HepG2 (cell line): Measurements from ENCODE around the gene BLOC1S4. TPM values are rescaled to one million over a fixed set of nuclear protein-coding genes. Genes with fewer than 3 reads are reported as not detected.

Experiments used
- ATAC-seq: fragments of 200-7000 bp; cut with Tn5 transposase; 3 replicates; pipeline ENCODE4 v1.9.1; 2020; ENCODE audit warnings: mild to moderate bottlenecking, moderate library complexity
- BruUV-seq: library from RNA; stranded (reverse); fragments of 400-500 nt; replicated peaks from 2 replicates; lab custom pipeline; 2021; lab: Mats Ljungman, UMichigan
- CTCF ChIA-PET: fragments of 300-600 bp; formaldehyde crosslinking; extraction: SDS; loops from one replicate; lab custom pipeline; 2021; ENCODE audit warnings: low total read pairs, inconsistent platforms, low intra/inter-chr PET ratio; lab: Yijun Ruan, JAX
- POLR2A ChIA-PET: fragments of 350-600 bp; sonication (Branson Sonifier 250); formaldehyde crosslinking; loops from one replicate; lab custom pipeline; 2020; ENCODE audit warnings: antibody characterized with exemption, inconsistent platforms; lab: Yijun Ruan, JAX
- DNase-seq: peaks from one replicate; pipeline ENCODE4 v3.0.0-alpha.2; 2015; ENCODE audit warnings: low spot score
- FAIRE-seq: peaks from 3 replicates; lab custom pipeline; 2011; peaks lifted over from hg19 to GRCh38; lab: Jason Lieb, UNC
- H2AFZ ChIP-seq: one replicate; pipeline ENCODE4 v1.6.1; 2011; ENCODE audit warnings: low read length, inconsistent platforms
- H3K27ac ChIP-seq: fragments of 300-600 bp; 3 replicates; pipeline ENCODE4 v1.8.0; 2011; ENCODE audit warnings: mixed run types, mild to moderate bottlenecking, mixed read lengths, low read length, inconsistent platforms; ENCODE audit not compliant: insufficient read depth; ENCODE audit errors: extremely low read length
- H3K27me3 ChIP-seq, 2 experiments: fragments of 200-600 bp in 1 of 2; 2 replicates in 1 of 2; 3 replicates in 1 of 2; pipeline versions ENCODE4 v1.6.0 to v1.8.0; 2011; ENCODE audit warnings: low read length in 2 of 2, mild to moderate bottlenecking in 2 of 2, moderate library complexity in 2 of 2, inconsistent platforms in 1 of 2; ENCODE audit not compliant: insufficient read depth in 2 of 2, control insufficient read depth in 1 of 2
- H3K36me3 ChIP-seq, 2 experiments: fragments of 200-600 bp in 1 of 2; replicated peaks in 1 of 2; 2 replicates in 1 of 2; 3 replicates in 1 of 2; pipeline versions ENCODE4 v1.5.1 to v1.8.0; 2011; ENCODE audit warnings: low read length in 2 of 2, inconsistent platforms in 1 of 2; ENCODE audit not compliant: insufficient read depth in 2 of 2, control insufficient read depth in 1 of 2
- H3K4me1 ChIP-seq: 2 replicates; pipeline ENCODE4 v1.5.1; 2012; ENCODE audit warnings: low read length, inconsistent platforms; ENCODE audit not compliant: insufficient read depth
- H3K4me2 ChIP-seq: 2 replicates; pipeline ENCODE4 v1.6.0; 2011; ENCODE audit warnings: low read depth, low read length, inconsistent platforms
- H3K4me3 ChIP-seq, 3 experiments: fragments of 200-600 bp in 1 of 3; sonication (generic), shearing (Covaris generic) in 1 of 3; replicated peaks in 1 of 3; 2 replicates each; pipeline ENCODE4 v1.5.1; 2011 to 2016; ENCODE audit warnings: low read length in 3 of 3, inconsistent platforms in 2 of 3, low read depth in 2 of 3, mild to moderate bottlenecking in 2 of 3, control low read depth in 1 of 3, mixed read lengths in 1 of 3; ENCODE audit not compliant: insufficient read depth in 1 of 3
- H3K79me2 ChIP-seq: one replicate; pipeline ENCODE4 v1.6.1; 2011; ENCODE audit warnings: low read length, inconsistent platforms; ENCODE audit not compliant: insufficient read depth
- H3K9ac ChIP-seq: 2 replicates; pipeline ENCODE4 v1.6.0; 2011; ENCODE audit warnings: mild to moderate bottlenecking, low read depth, low read length, inconsistent platforms; ENCODE audit not compliant: insufficient read depth
- H3K9me3 ChIP-seq: 2 replicates; pipeline ENCODE4 v1.5.1; 2012; ENCODE audit warnings: mild to moderate bottlenecking, low read length
- H4K20me1 ChIP-seq: 2 replicates; pipeline ENCODE4 v1.6.0; 2011; ENCODE audit warnings: inconsistent platforms, mild to moderate bottlenecking, low read length, moderate library complexity; ENCODE audit not compliant: insufficient read depth
- ARHGAP35 ChIP-seq: sonication (generic); formaldehyde crosslinking; IDR thresholded peaks from 2 replicates; pipeline ENCODE4 v1.9.0; 2022; ENCODE audit warnings: mild to moderate bottlenecking, inconsistent platforms, moderate library complexity, missing genetic modification reagents, borderline replicate concordance
- NR2F6 ChIP-seq, 2 experiments: IDR thresholded peaks; 2 replicates each; pipeline ENCODE4 v1.6.1; 2016; ENCODE audit warnings: antibody characterized with exemption in 1 of 2, mild to moderate bottlenecking in 1 of 2
- RBM39 ChIP-seq: fragments of 200-400 bp; formaldehyde crosslinking; IDR thresholded peaks from one replicate; pipeline ENCODE4 v1.6.1; 2018; ENCODE audit warnings: antibody characterized with exemption, mild to moderate bottlenecking, low read depth, low read length; ENCODE audit not compliant: poor library complexity, severe bottlenecking
- SP1 ChIP-seq, 2 experiments: fragments of 450-650 bp in 1 of 2; sonication (generic) in 1 of 2; formaldehyde crosslinking in 1 of 2; IDR thresholded peaks; 2 replicates each; pipeline versions ENCODE4 v1.4.0 to v1.6.1; 2016 to 2020; ENCODE audit warnings: missing genetic modification reagents in 1 of 2
- SRY ChIP-seq: sonication (generic); formaldehyde crosslinking; IDR thresholded peaks from 2 replicates; pipeline ENCODE4 v1.8.0; 2022; ENCODE audit warnings: mild to moderate bottlenecking, missing genetic modification reagents
- ZBTB33 ChIP-seq: sonication (generic); formaldehyde crosslinking; IDR thresholded peaks from 2 replicates; pipeline ENCODE4 v1.4.0; 2020; ENCODE audit warnings: missing genetic modification reagents
- ZBTB40 ChIP-seq, 2 experiments: fragments of 450-650 bp in 1 of 2; sonication (generic) in 1 of 2; formaldehyde crosslinking in 1 of 2; IDR thresholded peaks; 2 replicates each; pipeline versions ENCODE4 v1.6.1 to v1.8.0; 2016 to 2022; ENCODE audit warnings: antibody characterized with exemption in 1 of 2, mild to moderate bottlenecking in 1 of 2, missing genetic modification reagents in 1 of 2
- ZFP91 ChIP-seq: sonication (generic); formaldehyde crosslinking; IDR thresholded peaks from 2 replicates; pipeline ENCODE4 v1.9.0; 2022; ENCODE audit warnings: missing genetic modification reagents, mild to moderate bottlenecking, borderline replicate concordance
- ZSCAN29 ChIP-seq: sonication (generic); formaldehyde crosslinking; conservative IDR thresholded peaks from 2 replicates; pipeline ENCODE4 v1.4.0; 2020; ENCODE audit warnings: mild to moderate bottlenecking, missing genetic modification reagents
- WGBS: methylation state at CpG from one replicate; pipeline ENCODE4 v1.1.6; 2017; ENCODE audit warnings: low lambda C conversion rate; 5-methylcytosine and 5-hydroxymethylcytosine counted together
- in situ Hi-C: cut with HindIII; loops from 2 replicates; pipeline ENCODE4 v1.10.0; 2017; ENCODE audit warnings: low pct_unique_long_range_greater_than_20kb; ENCODE audit not compliant: extremely low pct_ligation_motif_present
- intact Hi-C: fragments of 100-400 bp; cut with micrococcal nuclease; formaldehyde crosslinking; loops from one replicate; pipeline ENCODE4 v1.10.0; 2022; ENCODE audit not compliant: unreplicated experiment
- polyA plus RNA-seq, 8 experiments: library from polyadenylated mRNA; depleted of rRNA in 3 of 8; stranded (reverse) in 7 of 8; unstranded in 1 of 8; fragments of >200 nt; fragmentation: Illumina TruSeq in 4 of 8; extraction: Trizol in 4 of 8; gene quantifications; 2 replicates each; pipeline versions ENCODE4 v1.2.1 to v1.2.3, GENCODE V29; 2011 to 2016; ENCODE audit warnings: low read depth in 4 of 8, missing spikeins in 1 of 8, mixed read lengths in 1 of 8; ENCODE audit not compliant: insufficient read depth in 1 of 8
- total RNA-seq, 5 experiments: library from RNA; depleted of rRNA; stranded (reverse); fragments of >200 nt; fragmentation: Illumina TruSeq; extraction: Trizol; gene quantifications; 2 replicates each; pipeline ENCODE4 v1.2.3, GENCODE V29; 2016; ENCODE audit warnings: low read depth in 1 of 5

The BLOC1S4 gene
- total and polyA plus RNA-seq, 2 of the 13 experiments (the other 11 are each of a cell fraction or from before 2014, with no cell fraction given) = 15.5 to 20.9 TPM

GRCh38 chr4:6764976-6765620 lies 49.1 kb downstream of the BLOC1S4 start:
- H3K4me2 ChIP-seq = no peak overlapping the region
- FAIRE-seq (no peak), ATAC-seq (no peak), DNase-seq (no peak)
- H3K9ac ChIP-seq = no peak overlapping the region
- H3K79me2 ChIP-seq = no peaks in the 10 kb centered on the region
- in situ Hi-C loops (no loop called here), intact Hi-C loops (loop anchor here (5.0 kb wide), 1 partner anchor 43 kb away; no protein-coding TSS in a partner anchor)
- 65% methylated on average over 11 of the region's 11 CpGs for WGBS
- no peak overlapping the region for H2AFZ ChIP-seq
- ChIA-PET POLR2A (no interaction called here), CTCF (no interaction called here)
- no TSS peak for BruUV-seq
- H3K36me3 ChIP-seq = no peaks in the 10 kb centered on the region
- H3K27me3 ChIP-seq = no peaks in the 10 kb centered on the region
- H3K4me3 ChIP-seq = no peak overlapping the region
- peaks cover 74% of the 10 kb centered on the region for H3K4me1 ChIP-seq
- no peak overlapping the region for H3K27ac ChIP-seq
- H3K9me3 ChIP-seq = no peaks in the 10 kb centered on the region
- H4K20me1 ChIP-seq = no peaks in the 10 kb centered on the region
- TF ChIP-seq ARHGAP35 (no peak), RBM39 (no peak), NR2F6 (IDR thresholded peaks at IDR 0.05) (no peak), NR2F6 (CRISPR knock-in tag; IDR thresholded peaks at IDR 0.05) (no peak), ZSCAN29 (CRISPR knock-in tag) (no peak), ZBTB40 (IDR thresholded peaks at IDR 0.05) (no peak), ZBTB40 (CRISPR knock-in tag; IDR thresholded peaks at IDR 0.05) (no peak), SRY (CRISPR knock-in tag) (no peak), ZFP91 (CRISPR knock-in tag) (no peak), SP1 (IDR thresholded peaks at IDR 0.05) (no peak), SP1 (CRISPR knock-in tag; IDR thresholded peaks at IDR 0.05) (no peak), ZBTB33 (CRISPR knock-in tag) (no peak)
